ENCODE results near the gene AJAP1.

DNA sequence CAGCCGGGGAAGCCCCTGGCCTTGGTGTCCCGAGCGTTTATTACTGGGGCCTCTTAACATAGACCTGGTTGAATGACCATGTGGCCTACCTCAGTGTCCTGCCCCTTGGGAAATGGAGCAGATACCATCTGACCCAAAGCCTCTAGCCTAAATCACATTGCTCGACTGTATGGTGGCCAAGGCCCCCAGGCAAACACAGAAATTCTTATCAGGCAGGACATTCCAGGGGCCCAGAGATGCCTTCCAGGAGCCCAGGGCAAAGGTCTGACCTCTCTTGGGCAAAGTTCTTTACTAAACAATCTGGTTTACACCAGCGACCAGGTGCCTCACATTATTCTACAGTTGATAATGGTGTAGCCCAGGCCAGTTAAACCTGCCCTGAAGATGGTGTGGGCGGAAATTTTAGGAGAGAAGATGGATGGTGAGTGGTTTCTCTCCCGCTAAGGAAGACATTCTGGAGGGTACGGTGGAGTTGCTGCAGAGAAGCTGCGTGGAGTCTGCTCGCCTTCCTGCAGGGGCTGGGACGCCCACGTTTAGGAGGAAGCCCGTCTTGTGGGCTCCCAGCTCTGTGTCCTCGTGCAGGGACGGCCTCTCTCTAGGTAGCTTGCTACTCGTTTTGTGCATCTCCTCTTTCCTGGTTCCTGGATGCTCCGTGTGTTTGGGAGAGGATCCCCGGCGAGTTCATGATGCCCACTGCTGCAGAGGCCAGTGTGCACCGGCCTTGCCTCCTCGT, 21.2 kb downstream of the AJAP1 start:
- TF ChIP-seq, protein P1, sequence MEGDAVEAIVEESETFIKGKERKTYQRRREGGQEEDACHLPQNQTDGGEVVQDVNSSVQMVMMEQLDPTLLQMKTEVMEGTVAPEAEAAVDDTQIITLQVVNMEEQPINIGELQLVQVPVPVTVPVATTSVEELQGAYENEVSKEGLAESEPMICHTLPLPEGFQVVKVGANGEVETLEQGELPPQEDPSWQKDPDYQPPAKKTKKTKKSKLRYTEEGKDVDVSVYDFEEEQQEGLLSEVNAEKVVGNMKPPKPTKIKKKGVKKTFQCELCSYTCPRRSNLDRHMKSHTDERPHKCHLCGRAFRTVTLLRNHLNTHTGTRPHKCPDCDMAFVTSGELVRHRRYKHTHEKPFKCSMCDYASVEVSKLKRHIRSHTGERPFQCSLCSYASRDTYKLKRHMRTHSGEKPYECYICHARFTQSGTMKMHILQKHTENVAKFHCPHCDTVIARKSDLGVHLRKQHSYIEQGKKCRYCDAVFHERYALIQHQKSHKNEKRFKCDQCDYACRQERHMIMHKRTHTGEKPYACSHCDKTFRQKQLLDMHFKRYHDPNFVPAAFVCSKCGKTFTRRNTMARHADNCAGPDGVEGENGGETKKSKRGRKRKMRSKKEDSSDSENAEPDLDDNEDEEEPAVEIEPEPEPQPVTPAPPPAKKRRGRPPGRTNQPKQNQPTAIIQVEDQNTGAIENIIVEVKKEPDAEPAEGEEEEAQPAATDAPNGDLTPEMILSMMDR (IDR thresholded peaks at IDR 0.05; ENCODE audit: low read depth, low read length): no peak
- TF ChIP-seq, protein P2, sequence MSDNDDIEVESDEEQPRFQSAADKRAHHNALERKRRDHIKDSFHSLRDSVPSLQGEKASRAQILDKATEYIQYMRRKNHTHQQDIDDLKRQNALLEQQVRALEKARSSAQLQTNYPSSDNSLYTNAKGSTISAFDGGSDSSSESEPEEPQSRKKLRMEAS (IDR thresholded peaks at IDR 0.05; ENCODE audit: low read depth, low read length): no peak
- no peak for TF ChIP-seq POLR2A (IDR thresholded peaks at IDR 0.05; ENCODE audit: extremely low read depth, insufficient read length)
